Astrocyte of the hippocampus (primary cell): ENCODE results near the gene PBRM1.
"Not testable (repeated sequence)": the region's sequence is repeated elsewhere in the genome, so short reads cannot be mapped to it uniquely, and the experiment has no call there.

ENCODE experiments used
- DNase-seq: peaks from one replicate; pipeline ENCODE4 v3.0.0; 2011; ENCODE audit warnings: low read depth, low spot score

The PBRM1 gene

DNA sequence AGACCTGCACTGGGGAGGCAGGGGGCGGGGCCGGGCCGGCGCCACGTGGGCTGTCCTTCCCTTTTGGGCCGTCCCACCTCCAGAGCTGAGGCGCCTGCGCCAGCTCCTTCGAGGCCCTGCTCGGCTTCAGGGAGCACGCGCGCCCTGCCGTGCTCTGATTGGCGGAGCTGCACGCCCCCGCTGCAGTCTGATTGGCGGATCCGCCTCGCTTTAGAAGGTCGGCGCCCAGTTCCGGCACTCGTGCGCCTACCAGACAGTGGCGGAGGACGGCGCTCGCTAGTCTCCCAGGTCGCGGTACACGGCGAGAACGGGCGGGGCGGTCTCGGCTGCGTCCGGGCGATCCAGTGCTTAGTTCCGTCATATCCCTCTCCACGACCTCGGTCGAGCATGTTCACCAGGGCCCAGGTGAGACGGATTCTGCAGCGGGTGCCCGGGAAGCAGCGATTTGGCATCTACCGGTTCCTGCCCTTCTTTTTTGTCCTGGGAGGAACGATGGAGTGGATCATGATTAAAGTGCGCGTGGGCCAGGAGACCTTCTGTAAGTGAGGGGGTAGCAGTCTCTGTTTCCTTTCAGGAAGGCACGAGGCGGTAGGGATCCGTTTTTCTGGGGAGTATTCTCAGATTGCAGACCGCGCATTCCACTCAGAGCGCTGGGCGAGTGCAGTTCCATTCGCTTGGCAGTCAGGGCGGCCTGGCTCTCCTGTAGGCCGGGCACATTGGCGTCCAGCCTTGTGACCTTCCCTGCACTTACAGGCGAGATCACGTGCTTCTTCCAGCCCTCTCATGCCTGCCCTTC is 149.1 kb downstream of the PBRM1 start, which contains the start of gene UQCC5:
TSS of gene UQCC5 (plus strand) at position 237 of the 796 bp plus-strand sequence. CDS start at position 388, 151 bp downstream.
- DNase-seq, result peak; percentile 100

DNA sequence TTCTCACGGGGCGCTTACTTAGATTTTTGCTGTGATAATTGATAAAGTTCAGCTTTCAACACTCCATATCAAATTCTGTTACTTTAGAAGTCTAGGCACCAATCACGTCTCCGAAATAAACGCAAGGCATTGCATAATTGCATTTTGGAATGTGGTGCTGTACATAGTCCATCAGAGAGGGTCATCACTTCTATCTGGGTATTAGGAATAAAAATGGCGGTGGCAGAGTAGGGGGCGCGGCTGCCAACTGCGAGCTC is 149.7 kb downstream of the PBRM1 start:
- DNase-seq, result no peak

- no peak for DNase-seq
These were observed 150.2 kb downstream of the PBRM1 start for GRCh38 chr3:52535411-52536111.

- peak; percentile 46 for DNase-seq
These were observed 151.2 kb downstream of the PBRM1 start for GRCh38 chr3:52534281-52535183.

DNA sequence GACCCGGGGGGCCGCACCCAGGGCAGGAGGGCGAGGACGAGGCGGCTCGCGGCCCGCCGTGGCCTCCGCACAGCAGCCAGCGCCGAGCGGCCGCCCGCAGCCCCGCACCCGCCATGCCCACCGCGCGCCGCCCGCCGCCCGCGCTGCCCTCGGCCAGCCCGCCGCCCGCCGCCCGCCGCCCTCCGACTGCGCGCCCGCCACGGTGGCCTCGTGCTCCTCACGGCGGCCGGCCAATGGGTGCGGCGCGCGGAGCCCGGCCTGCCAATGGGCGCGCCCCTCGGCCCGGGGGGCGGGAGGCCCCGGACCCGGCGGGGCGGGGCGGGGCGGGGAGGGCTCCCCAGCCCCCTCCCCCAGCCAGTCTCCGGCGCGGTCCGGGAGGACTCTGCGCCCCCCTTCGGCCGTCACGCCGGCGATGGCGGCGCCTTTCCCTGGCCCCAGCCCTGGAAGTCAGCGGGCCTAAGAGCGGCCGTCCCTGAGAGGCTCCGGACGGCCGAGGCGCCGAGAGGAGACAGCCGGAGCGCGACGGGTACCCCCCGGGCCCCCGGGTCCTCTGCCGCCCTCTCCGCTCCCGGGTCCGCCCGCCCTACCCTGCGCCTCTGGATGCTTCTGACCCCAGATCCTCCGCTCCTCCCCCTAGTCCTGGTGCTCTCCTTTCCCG is 152.0 kb downstream of the PBRM1 start, which contains the start of gene NT5DC2:
TSS of gene NT5DC2 (minus strand) at position 235 of the 658 bp plus-strand sequence. CDS start at position 115, 120 bp downstream.
- peak; percentile 91 for DNase-seq

- DNase-seq, result peak; percentile 64
These were observed 152.7 kb downstream of the PBRM1 start for GRCh38 chr3:52532838-52533622.

- peak; percentile 73 for DNase-seq
These were observed 153.2 kb downstream of the PBRM1 start for GRCh38 chr3:52532517-52532837.

- no peak for DNase-seq
These were observed 153.7 kb downstream of the PBRM1 start for GRCh38 chr3:52531860-52532516.

- no peak for DNase-seq
These were observed 154.5 kb downstream of the PBRM1 start for GRCh38 chr3:52530918-52531826.

- peak; percentile 86 for DNase-seq
These were observed 156.1 kb downstream of the PBRM1 start for GRCh38 chr3:52529376-52530333.

- DNase-seq, result no peak
These were observed 156.9 kb downstream of the PBRM1 start for GRCh38 chr3:52528586-52529375.

DNA sequence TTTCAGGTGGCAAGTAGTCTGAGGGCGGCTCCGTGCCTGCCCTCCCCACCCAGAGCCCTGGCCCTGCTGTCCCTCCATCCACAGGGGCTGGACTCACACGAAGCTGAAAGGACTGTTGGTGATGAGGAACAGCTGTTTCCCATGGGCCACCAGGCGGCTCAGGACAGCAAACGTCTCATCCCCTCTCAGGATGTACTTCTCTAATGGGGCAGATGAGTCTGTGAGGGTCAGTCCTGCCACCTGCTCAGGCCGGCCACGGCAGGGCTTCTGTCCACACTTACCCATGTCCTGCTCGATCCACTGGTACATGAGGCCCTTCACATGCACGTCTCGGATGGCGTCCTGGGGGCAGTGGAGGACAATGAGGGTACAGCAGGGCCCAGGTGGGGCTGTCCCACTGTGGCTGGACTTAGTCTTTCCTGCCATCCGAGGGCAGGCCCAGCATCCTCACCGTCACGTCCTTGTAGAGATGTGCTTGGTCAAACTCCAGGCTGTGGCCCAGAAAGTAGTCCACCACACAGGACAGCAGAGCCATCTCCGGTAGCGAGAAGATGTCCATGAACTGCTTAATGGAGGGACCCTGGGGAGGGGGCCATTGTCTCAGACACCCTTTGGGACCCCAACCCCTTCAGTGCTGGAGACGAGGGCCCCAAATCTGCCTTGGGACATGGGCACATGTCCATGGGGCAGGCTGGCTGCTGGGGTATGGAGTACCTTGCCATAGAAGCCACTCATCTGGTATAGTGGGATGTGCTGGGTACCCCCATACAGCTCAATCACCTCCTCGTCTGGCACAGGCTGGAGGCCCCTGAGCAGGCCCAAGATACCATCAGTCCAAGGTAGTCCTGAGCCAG is 157.8 kb downstream of the PBRM1 start:
- DNase-seq, result no peak

DNA sequence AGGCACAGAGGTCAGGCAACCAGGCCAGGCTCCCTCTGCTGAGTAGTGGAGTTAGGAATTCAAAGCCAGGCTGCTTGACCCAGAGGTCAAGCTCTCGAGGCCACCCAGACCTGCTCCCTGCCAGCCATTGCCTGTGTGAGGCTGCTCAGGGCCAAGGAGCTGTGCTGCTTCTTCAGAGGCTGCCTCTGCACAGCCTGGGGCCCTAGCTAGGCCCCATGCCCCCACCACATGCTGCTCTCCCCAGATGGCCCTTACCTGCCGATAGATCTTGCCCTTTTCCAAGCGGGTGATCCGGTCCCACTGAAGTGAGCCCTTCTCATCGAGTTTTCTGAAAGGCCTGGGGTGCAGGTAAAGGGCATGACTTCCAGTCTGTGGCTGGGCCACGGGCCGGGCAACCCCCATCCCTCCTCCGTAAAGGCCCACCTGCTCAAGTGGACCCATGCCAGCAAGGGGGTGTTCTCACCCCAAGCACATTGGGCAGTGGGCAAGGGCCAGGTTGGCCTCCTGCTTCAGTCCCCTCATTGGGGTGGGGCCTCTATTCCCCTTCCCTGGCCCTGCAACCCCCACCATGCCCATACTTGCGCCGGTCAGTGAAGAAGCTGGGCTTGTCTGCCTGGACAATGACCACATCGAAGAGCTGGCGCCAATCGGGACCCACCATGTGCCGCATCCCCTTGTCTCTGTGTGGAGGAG is 158.5 kb downstream of the PBRM1 start:
- no peak for DNase-seq

DNA sequence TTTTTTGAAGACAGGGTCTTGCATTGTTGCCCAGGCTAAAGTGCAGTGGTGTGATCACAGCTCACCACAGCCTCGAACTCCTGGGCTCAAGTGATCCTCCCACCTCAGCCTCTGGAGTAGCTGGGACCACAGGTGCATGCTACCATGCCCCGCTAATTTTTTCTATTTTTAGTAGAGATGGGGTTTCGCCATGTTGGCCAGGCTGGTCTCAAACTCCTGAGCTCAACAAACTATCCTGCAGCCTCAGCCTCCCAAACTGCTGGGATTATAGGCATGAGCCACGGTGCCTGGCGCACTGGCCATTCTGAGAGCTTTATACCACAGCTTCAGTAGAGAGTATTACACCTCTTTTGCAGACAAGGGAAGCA is 159.1 kb downstream of the PBRM1 start:
- not testable (repeated sequence) for DNase-seq

DNA sequence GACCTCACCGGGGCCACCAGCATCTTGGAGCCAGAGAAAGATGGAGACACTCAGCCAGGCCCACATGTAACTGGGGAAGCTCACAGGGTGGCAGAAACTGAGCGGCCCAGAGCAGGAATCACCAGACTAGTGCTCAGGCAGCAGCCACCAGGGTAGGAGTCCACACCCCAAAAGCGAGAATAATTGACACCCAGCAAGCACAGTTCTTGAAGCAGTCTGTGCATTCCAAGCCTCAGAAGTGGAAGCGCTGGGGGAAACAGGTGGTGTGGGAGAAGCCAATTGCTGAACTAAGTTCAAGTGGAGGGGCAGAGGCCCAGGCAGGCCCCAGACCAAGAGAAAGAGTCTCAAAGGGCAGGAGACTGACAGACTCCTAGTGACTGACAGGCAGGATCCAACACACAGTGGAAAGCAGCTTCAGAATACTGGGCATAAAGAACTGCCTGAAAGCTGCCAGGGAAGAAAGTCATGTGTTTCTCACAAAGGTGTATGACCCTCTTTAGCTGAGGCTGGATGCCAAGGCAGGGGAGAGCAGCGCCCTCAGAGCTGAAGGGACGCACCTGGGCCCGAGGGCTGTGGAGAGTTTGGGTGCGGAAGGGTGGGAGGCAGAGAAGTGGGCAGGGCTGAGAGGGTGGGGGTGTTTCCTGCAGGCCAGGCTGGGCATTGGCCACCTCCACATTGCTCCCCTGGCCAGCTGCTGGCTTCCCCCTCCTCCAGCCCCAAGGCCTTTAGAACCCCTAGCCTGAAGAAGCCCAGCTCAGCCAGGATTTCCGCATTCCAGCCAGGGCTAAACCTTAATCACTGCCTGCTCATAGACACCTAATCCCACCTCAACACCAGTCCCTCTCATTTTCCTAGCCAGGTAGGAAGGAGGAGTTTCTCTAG is 159.8 kb downstream of the PBRM1 start:
- no peak for DNase-seq
